Dedifferentiated amniotic fluid mesenchymal stem cell (primary cell): ENCODE data around the gene MGAT4B.

Experiments used
- DNase-seq: peaks from one replicate; pipeline ENCODE4 v3.0.0-alpha.2; 2016; ENCODE audit errors: extremely low spot score

Gene MGAT4B

DNA sequence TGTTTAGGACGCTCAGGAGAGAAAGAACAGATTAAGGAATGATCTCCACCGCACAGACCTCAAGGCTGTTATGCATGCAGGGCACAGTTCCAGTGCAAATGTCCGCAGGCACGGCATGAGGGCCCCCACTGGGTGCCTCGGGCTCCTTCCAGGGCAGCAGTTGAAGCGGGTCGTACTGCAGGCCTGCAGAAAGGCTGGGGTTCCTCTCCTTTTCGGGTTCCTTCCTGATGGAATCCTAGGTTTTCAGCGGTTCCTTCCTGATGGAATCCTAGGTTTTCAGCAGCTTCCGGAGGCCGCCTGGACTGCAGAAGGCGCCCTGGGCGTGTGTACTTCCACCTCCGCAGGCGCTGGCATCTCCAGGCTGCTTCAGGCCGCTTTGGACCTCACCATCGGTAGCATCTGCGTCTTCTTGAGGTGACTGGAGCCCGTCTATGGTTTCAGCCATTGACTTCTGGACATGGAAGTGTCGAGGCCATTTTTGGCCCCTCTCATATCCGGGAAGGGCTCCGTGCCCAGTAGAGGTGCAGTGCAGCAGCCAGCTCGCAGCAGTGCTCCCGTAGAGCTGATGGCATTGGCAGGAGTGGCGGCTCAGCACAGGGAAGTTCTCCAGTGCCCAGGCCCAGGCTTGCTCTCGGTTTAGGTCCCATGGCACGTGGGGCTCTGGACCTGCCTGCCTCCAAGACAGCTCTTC is 5.6 kb upstream of the MGAT4B start:
- DNase-seq, result no peak

DNA sequence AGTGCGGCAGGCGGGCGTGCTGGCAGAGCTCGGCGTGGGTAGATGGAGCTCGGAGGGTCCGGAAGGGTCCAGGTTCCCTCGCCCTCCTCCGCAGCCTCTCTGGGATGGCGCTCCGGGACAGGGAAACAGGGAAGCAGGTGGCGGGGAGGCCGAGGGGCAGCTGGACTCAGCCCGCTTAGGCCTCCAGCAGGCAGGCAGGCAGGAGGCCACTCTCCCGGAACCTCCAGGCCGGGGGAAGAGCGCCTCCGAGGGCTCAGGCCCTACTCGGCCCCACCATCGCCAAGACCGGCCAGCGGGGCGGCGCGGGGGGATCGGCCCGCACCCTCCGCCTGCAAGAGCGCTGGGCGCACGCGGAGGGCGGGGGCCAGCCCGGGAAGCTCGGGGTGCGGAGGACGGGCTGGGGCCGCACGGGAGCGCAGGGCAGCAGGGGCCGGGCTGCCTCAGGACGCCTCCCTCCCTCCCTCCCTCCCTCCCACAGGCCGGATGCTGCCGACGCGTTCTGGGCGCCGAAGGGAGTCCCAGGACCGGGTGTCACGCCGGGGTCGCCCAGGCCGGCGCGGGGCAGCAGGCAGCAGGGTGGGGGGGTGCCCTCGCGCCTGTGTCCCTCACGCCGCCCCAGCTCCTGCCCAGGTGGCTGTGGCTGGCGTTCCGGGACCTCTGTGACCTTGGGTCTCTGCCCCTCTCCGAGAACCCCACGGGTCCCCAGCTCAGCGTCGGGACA is 977 bp downstream of the MGAT4B start:
- no peak for DNase-seq

DNA sequence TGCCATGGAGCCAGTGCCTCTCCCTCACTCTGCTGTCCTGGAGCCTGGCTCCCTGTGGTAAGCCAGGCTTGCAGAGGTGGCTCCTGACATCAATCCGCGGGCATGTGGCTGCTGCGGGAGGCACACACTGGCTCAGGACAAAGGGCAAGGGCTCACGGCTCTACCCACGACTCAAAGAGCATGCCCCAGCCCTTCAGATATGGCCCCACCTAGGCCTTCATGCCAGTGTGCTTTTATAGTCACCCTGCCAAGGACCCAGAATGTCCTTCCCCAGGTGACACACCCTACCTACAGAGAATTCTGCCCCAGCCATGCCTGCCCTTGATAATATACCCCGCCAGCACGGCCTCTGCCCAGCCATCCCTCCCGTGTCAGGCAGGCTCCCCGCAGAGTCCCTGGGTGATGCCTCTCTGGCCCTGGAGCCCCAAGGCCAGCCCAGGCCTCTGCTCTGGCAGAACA is 1.6 kb downstream of the MGAT4B start:
- no peak for DNase-seq

DNA sequence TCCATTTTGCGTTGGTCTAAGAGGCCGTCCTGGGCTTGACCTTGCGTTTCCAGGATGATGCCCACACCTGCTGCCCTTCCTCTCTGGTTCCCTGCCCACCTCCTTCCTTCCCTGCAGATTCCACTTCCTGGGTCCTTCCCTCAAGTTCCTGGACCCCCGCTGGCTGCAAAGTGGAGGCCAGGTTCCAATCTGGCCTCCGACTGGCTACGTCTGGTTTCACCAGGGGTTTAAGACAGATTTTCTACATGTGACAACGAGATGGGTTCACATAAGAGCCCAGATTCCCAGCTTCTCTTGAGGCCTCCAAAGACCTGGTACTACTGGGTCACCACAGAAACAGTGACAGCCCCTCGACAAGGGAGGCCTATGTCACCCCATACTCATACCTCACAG is 2.1 kb downstream of the MGAT4B start:
- no peak for DNase-seq

DNA sequence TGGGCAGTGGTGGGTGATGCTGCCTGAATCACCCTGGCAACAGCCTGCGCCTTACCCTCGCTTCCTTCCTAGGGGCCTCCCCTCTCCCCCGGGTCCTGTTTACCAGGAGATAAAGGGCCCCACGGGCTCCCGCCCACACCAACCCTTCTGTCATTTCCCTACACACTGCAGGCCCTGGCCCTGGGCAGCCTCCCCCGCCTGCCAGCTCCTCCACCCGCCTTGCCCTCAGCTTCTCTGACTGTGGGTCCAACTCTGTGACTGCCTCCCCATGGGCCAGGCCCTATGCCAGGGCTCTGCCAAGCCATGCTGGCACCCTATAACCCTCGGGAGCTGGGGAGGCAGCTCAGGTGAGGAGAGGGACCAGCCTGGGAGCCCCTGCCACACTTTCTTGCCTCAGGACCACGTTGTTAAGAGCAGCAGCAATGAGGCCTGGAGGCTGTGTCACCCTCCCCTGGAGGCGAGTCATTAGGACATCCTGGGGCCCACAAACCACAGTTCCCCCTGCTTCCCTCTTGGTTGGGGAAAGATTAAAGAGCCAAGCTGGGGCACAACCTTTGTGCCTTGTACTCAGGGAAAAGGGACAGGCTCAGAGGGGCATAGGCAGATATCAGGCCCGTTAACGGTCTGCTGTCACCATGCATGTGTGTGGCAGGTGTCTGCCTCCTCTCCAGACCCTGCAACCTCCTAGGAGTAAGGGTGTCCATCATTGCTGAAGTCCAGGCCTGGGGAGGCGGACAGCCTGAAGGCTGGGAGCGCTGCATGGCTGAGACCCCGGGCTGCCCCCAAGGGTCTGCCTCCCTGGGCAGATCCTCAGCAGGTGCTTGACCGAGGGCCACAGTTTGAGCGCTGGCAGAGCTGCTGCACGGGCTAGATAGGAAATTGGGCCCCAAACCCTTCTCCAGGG is 2.8 kb downstream of the MGAT4B start:
- no peak for DNase-seq

DNA sequence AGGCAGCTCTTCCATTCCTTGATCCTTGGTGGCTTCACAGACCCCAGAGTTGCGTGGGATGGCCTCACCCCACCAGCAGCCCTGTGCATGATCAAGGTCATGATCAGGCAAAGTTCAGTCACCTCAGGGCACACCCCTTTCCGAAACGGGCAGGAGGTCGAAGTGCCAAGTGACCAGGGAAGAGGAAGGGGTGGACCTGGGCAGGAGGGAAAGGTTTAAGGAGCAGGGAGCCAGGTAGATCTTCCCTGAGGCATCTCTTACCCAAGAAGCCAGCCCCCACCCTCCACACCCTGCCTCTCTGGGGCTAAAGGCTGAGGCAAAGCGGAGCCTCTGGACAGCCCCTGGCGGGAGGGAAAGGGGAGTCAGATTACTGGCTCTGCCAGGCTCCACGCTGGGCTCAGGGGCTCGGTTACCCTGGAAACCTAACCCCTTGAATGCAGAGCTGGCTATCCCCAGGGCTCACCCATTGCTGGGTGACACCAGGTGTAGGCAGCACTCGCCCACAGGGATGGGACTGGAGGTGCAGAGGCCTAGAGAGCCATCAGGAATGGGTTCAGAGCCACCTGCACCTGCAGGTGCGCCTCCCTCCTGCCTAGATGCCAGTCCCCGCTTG is 3.6 kb downstream of the MGAT4B start:
- DNase-seq, result no peak

DNA sequence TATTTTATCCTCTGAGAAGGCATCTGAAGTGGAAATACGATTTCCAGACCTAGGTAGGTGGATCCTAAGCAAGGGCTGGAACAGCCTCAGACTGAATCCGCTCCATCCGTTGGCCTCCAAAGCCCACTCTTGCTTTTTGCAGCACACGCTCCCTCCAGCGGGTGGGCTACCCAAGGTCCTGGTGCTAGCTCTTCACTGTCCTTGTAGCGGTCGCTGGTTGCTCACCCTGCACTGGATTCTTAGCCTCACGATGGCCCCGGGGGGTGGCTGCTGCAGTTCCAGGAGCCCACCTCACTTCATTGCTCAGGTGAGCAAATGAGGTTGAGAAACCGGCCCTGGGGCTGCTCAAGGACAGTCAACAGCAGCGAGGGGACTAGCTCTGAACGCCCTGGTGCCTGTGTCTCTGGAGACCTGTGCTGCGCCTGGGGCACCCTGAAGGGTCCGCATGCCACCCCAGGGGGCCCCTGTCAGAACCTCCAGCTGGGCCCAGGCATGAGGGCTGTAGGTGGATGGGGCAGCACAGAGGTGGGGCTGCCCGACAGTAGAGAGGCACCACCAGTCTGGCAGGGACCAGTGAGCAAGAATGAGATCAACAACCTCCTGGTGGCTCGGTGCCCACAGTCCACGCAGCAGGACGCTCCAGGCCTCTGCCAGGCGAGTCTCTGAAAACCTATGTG is 4.3 kb downstream of the MGAT4B start:
- no peak for DNase-seq

DNA sequence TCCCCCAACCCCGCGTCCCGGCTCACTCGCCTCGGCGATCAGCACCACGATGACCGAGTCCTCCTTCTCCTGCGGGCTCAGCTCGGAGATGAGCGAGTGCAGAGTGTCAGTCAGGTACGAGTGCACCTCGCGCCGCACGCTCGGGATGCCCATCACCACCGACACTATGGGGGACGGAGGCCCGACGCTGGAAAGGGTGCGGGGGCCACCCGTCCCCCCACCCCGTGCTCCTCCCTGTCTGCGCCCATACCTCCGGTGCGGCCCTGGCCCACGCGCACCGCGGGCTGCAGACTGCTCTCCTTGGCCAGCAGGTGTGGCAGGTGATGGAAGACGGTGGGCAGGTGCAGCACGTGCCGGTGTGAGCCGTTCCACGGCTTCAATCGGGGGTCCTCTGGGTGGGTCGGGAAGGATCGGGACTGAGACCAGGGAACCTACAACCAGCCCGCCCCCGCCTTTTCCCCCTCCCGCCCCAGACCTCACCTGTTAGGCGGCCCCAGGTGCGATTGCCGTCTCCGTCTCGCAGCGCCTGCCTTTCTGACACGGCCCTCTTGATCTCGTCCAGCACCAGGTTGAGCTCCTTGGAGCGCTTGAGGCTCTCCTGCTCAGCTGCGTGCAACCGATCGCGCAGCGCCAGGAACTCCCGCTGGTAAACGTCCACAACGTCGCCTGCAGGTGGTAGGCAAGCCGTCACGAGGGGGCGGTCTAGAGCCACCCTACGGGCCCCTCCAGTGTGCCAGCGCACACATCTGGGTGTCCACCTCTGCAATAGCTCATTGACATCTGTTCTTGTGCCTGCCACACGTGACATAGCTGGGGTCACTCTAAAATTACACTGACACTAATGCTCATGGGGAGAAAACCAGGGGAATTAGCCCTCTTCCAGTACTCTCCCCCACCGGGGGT is 5.1 kb downstream of the MGAT4B start:
- no peak for DNase-seq

DNA sequence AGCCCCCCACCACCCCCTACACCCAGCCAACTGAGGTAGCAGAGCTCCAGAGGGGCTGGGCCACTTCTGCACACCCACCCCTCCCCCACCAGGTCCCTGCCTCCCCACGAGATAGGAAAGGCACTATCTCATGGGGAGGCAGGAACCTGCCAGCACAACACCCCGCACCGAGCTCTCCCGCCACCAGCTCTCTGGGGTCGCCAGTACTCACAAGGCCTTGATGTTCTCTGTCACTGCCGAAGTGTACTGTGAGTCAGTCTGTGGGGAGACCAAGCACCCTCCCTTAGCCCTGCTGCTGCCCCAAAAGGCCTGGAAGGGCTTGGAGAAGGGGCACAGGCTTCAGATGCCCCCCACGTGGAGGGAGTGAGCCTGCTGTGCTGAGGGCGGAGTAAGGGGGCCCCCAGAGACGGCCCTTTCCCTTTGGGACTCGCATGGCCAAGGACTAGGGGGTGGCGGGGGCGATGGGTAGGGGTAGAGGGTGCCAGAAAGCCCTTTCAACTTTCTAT is 5.9 kb downstream of the MGAT4B start:
- no peak for DNase-seq

DNA sequence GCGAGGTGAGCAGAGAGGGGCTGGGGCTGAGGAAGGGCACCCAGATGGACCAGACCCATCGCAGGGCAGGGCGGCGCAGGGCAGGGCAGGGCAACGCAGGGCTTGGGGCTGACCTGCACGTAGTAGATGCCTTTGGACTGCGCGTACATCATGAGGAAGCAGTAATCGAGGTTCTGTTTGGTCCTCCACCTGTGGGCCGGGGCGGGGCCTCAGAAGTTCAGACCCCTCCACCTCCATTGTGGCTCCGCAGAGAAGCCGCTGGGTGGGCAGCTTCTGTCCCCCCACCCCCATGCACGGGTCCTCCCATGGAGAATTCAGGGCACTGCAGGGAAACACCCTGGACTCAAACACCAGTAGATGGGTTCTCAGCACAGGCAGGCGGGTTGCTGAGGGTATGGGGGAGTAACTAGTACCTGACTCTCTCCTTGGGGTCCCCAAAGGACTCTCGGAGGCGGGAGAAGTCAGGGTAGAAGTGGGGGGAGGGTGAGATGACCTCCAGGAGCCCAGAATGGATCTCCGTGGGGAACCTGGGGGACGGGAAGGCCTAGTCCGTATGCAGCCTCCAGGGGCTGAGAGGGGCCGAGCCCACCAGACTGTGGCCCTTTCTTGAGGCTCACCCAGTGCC is 6.5 kb downstream of the MGAT4B start:
- DNase-seq, result no peak

DNA sequence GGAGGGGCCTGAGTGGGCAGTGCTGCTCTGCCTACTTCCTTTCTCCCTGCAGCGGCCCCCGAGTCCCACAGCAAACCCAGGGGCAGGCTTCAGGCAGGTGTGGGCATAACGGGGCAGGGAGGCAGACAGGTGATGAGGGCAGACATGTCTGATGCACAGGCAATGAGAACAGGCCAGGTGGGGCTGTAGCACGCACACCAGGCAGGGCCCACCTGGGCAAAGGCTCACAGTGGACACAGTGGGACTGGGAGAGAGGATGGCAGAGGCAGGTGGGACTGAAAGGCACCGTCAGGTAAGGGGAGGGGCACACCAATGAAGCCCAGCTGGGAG is 7.1 kb downstream of the MGAT4B start:
- DNase-seq, result no peak

DNA sequence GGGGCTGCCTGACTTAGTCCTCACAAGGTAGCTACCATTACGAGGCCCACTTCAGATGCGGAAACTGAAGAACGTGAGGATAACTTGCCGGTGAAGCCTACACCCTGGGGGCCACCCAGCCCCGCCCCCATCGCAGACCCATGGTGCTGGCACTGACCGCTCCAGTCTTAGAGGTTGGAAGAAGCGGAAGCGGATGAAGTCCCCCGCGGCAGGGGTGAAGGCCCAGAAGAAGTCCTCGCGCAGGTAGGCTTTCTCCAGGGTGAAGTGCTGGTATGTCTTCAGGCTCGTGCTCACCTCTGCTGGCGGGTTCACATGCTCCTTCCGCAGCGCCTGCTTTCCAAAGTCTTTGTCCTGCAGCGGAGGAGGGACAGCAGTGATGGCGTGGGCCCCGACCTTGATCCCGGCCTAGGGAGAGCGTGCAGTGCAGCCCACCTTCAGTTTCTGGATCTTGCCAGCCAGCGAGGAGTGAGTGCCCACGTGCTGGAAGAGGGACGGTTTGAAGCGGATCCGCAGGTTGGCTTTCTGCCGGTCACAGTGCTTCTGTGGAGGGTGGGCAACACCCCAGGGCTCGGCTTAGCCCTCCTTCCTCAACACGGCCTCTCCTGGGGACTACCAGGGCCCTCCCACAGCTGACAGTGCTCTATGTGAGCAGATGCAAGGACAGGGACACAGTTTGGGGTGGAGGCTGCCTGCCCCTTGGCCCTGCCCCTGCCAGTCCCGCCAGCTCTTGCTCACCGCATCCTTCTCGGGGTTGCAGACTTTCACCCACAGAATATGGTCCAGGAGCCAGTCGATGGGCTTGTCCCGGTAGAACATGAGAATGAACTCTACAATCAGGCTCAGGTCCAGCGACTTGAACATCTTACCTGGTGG is 7.7 kb downstream of the MGAT4B start:
- DNase-seq, result no peak

DNA sequence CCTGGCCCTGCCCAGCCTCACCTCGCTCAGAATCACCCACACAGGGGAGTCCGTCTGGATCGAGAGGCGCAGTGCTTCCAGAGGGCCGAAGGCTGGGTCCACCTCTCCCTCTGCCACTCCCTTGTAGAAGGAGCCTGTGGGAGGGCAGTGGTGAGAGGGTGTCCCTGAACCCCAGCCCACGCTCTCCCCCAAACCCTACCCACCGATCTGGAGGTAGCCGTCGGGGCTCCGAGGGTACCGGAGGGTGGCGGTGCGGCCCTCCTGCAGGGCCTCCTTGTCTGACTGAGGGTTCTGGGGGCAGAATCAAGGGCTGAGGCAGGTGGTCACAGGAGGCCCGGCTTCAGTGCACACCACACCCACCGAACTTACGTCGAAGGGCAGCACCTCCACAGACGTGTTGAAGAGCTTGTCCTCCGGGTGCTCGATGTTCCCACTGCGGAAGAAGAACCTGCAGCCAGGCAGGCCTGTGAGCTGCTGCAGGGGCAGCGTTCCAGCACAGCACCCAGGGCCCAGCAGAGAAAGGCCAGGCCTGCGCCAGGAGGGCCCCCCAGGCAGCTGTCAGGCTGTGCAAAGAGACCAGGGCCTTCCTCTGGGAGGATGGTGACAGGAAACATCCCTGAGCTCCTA is 8.4 kb downstream of the MGAT4B start:
- no peak for DNase-seq

DNA sequence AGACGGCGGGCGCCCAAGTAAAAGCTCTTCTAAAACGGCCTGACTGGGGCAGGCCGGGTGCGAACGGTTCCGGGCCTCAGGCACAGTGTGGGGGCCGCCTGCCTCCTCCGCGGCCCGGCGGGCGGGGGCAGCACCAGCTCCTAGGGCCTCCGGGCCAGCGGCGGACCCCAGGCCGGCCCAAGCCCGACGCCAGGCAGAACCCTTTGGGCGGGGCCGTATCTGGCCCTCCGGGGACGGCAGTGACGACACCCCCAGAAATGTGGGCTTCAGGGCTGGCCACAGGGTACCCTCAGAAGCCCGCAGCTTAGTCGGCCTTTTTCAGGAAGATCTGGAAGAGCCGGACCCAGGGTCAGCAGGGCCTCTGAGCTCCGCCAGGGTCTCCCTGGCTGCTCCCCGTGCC is 8.9 kb downstream of the MGAT4B start:
- DNase-seq, result no peak

DNA sequence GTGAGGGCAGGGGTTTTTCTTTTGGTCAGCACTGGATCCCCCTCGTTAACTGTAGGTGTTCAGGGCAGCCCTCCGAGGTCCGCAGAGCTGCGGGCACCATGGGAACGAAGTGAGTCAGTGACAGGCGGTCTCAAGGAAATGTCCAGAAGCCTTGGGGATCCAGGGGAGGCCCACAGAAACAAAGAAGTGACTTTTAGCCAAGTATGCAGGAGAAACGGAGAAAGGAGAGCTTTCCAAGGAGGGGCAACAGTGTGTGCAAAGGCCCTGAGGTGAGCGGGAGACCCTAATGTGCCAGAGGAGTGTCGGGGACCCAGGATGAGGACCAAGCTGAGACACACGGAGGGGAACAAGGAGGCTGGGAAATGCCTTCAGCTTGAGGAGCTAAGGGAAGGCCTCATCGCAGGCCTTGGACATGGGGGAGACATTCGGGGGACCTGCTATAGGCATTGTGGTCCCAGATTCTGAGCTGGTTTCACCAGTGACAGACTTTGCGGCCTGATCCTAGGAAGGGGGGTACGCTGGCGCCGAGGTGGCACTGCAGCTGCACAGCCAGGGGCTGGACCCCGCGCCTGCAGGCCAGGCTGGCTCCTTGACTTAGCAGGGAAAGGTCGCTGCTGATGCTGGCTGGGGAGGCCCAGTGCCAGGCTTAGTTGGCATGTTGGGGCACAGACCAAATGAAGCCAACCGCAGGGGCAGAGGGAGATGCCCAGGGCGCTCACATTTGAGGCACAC is 9.6 kb downstream of the MGAT4B start:
- DNase-seq, result no peak

DNA sequence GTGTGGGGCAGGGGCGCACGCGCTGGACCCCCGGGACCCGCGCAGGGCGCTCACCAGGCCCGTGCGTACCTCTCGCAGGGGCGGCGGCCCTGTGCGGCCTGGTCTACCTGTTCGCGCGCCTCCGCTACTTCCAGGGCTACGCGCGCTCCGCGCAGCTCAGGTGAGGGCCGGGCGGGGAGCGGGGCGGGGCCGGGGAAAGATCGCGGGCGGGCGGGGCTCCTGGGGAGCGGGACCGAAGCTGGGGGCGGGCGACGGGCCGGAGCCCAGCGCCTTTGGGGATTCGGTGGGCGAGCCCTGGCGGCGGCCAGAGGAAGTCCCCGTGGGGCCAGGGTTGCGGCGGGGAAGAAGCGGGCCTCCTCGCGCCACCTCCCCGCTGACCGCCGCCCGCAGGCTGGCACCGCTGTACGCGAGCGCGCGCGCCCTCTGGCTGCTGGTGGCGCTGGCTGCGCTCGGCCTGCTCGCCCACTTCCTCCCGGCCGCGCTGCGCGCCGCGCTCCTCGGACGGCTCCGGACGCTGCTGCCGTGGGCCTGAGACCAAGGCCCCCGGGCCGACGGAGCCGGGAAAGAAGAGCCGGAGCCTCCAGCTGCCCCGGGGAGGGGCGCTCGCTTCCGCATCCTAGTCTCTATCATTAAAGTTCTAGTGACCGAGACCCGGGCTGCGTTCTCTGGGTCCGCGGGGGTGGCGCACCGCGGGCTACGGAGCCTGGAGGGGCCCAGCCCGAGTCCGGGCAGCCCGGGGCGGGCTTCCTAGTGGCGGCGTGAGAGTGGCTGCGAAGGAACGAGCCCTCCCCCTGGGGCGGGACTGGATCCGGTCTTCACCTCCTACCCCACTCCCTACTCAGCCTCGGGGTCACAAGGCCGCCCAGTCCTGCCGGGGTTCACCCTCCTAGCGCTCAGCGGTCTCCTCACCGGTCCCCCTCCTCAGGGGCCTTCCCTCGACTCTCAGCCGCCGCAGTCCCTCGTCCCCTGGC is 10.5 kb downstream of the MGAT4B start:
- peak; percentile 60 for DNase-seq
